Peyer's patch (tissue), 4 donors: ENCODE results near the gene DIS3L2.

Source experiments
- CTCF ChIP-seq, 6 experiments: fragments of 450-650 bp in 4 of 6; fragments of 200-600 bp in 2 of 6; sonication (generic) in 1 of 6; IDR thresholded peaks; one replicate each; pipeline ENCODE4 v1.5.1; 2017 to 2019; ENCODE audit warnings: antibody characterized with exemption in 6 of 6, mild to moderate bottlenecking in 3 of 6, moderate library complexity in 1 of 6
- POLR2A ChIP-seq, 2 donors: fragments of 450-650 bp; IDR thresholded peaks; one replicate each; pipeline ENCODE4 v1.5.1; 2017; ENCODE audit warnings: antibody characterized with exemption in 2 of 2, mild to moderate bottlenecking in 2 of 2, moderate library complexity in 2 of 2

GRCh38 chr2:232230560-232230959 is 269.0 kb downstream of the DIS3L2 start:
- TF ChIP-seq CTCF (IDR thresholded peaks at IDR 0.05) (peak in 1 of 6 experiments; percentile 22), POLR2A (IDR thresholded peaks at IDR 0.05) (no peak)
